Brain microvascular endothelial cell (primary cell): Measurements from ENCODE around the gene UNC5C.
"Not testable (repeated sequence)": the region's sequence is repeated elsewhere in the genome, so short reads cannot be mapped to it uniquely, and the experiment has no call there.

Experiments
- DNase-seq: peaks from one replicate; pipeline ENCODE4 v3.0.0-alpha.2; 2020
- H3K27ac ChIP-seq: fragments of 250-450 bp; sonication (Bioruptor Pico); 2 replicates; pipeline ENCODE4 v1.5.1; 2020; ENCODE audit warnings: mild to moderate bottlenecking, moderate library complexity
- H3K27me3 ChIP-seq: fragments of 250-450 bp; sonication (Bioruptor Pico); replicated peaks from 2 replicates; pipeline ENCODE4 v1.5.1; 2020; ENCODE audit warnings: mild to moderate bottlenecking
- H3K36me3 ChIP-seq: fragments of 250-450 bp; sonication (Bioruptor Pico); replicated peaks from 2 replicates; pipeline ENCODE4 v1.5.1; 2020; ENCODE audit warnings: mild to moderate bottlenecking
- H3K4me3 ChIP-seq: 2 replicates; pipeline ENCODE4 v1.5.1; 2011; ENCODE audit warnings: low read depth, mild to moderate bottlenecking, control low read depth, low read length, moderate library complexity
- CTCF ChIP-seq: IDR thresholded peaks from 2 replicates; pipeline ENCODE4 v1.5.1; 2011; ENCODE audit warnings: low read depth, mild to moderate bottlenecking, moderate library complexity, low read length, control low read depth, inconsistent platforms; ENCODE audit errors: missing control alignments
- in situ Hi-C: cut with HindIII; loops from 2 replicates; pipeline ENCODE4 v1.10.0; 2017; ENCODE audit warnings: low sequenced_read_pairs, low pct_ligation_motif_present

UNC5C gene

DNA sequence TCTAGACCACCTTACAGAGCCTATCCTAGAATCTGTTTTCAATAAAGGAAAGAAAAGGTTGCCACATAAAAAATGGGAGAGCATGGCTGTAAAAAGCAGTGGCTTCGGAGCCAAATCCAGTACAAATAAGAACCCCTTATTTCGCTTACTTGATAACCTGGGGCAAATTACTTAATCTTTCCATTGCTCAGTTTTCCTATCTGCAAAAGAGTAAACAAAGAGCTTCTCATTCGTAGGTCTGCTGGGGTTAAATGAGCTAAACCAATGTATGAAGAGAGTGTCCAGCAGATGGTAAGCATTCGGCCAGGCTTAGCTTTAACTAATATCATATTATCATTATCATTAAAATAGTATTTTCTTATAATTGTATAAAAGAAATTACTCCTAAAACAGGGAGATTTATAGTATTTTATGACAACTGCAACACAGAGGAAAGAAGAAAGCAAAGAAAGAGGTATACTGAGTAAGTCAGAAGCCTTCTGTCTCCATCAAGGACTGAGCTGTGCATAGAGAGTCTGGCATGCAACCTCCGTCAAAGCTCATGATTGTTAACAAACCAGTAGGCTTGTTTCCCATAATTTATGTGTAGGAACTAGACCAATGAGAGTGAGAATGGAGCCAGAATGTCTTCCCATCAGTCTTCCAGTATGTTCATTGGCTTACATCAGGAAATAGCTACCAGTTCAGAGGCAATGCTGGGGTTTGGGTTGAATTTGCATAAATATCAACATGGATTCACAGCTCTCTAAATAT, 364.9 kb downstream of the UNC5C start:
- TF ChIP-seq CTCF: no peak
- Histone ChIP-seq H3K27ac (no peak overlapping the region), H3K4me3 (no peak overlapping the region), H3K36me3 (no peaks in the 10 kb centered on the region), H3K27me3 (no peaks in the 10 kb centered on the region)
- DNase-seq: no peak
- in situ Hi-C loops: no loop called here

- Histone ChIP-seq H3K27ac (peak overlapping the region; percentile 53), H3K27me3 (no peaks in the 10 kb centered on the region), H3K36me3 (no peaks in the 10 kb centered on the region), H3K4me3 (no peak overlapping the region)
- no peak for TF ChIP-seq CTCF
- no peak for DNase-seq
- in situ Hi-C loops: no loop called here
These were observed 366.8 kb downstream of the UNC5C start for GRCh38 chr4:95181996-95182306.

GRCh38 chr4:95181243-95181995, 367.4 kb downstream of the UNC5C start:
- TF ChIP-seq CTCF: peak; percentile 66
- Histone ChIP-seq H3K36me3 (no peaks in the 10 kb centered on the region), H3K27me3 (no peaks in the 10 kb centered on the region), H3K27ac (peak overlapping the region; percentile 53), H3K4me3 (no peak overlapping the region)
- in situ Hi-C loops: no loop called here
- peak; percentile 94 for DNase-seq

DNA sequence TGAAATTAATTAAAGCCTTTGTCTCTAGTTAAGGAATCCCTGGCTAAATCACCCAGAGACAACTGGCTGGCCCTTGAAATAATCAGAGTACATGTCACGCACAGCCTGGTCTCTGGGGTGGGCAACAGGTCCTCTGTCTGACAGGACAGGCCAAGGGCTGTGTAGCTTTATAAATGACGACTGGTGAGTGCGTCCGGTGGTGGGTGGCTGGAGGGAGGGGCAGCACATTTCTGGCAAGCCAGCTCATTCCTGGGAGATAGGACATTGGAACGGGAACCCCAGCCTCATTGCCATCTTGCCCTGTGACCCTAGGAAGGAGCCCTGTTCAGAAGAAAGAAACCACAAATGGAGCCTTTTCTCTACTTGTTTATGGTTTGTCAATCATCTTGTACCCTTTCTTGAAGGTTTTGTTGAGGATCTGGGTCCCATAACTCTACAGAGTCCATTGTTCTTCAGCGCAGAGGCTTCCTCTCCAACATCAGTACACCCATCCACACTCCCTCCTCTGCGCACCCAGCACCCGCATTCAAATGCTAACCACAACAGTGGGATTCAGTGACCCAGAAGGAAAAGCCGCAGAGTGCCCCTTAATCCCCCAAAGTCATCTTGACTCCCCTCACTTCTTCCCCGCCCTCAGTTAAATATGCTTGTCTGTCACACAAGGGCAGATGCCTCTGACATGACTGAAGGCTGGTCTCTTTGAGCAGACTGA, 368.1 kb downstream of the UNC5C start:
- TF ChIP-seq CTCF: no peak
- no peak overlapping the region for H3K4me3 ChIP-seq
- no peaks in the 10 kb centered on the region for H3K27me3 ChIP-seq
- in situ Hi-C loops: no loop called here
- no peak for DNase-seq
- peak overlapping the region; percentile 36 for H3K27ac ChIP-seq
- H3K36me3 ChIP-seq: no peaks in the 10 kb centered on the region

GRCh38 chr4:95178938-95179337, 369.8 kb downstream of the UNC5C start:
- no peak overlapping the region for H3K4me3 ChIP-seq
- no peak for TF ChIP-seq CTCF
- no peak for DNase-seq
- in situ Hi-C loops: no loop called here
- H3K36me3 ChIP-seq: no peaks in the 10 kb centered on the region
- no peaks in the 10 kb centered on the region for H3K27me3 ChIP-seq
- H3K27ac ChIP-seq: no peak overlapping the region

DNA sequence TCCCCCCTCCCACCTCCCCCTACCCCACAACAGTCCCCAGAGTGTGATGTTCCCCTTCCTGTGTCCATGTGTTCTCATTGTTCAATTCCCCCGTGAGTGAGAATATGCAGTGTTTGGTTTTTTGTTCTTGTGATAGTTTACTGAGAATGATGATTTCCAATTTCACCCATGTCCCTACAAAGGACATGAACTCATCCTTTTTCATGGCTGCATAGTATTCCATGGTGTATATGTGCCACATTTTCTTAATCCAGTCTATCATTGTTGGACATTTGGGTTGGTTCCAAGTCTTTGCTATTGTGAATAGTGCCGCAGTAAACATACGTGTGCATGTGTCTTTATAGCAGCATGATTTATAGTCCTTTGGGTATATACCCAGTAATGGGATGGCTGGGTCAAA, 377.4 kb downstream of the UNC5C start:
- in situ Hi-C loops: not testable (repeated sequence)

More for the DNA sequence above, 377.4 kb downstream of the UNC5C start:
- H3K36me3 ChIP-seq, H3K27ac ChIP-seq, H3K27me3 ChIP-seq, DNase-seq, H3K4me3 ChIP-seq: not testable (repeated sequence)
